ENCODE measurements around the gene LSM3. TPM values are rescaled to one million over a fixed set of nuclear protein-coding genes. Genes with fewer than 3 reads are reported as not detected.

LSM3 gene
- total RNA-seq, 1 experiment from 2014 or later = 11.9 TPM

- H3K9me3 ChIP-seq (ENCODE audit: control insufficient read depth, insufficient read depth, low read depth, low read length) = no peaks in the 10 kb centered on the region
- H3K4me3 ChIP-seq (ENCODE audit: low read depth in 2 of 2, low read length in 2 of 2) = no peak overlapping the region
- DNase-seq (ENCODE audit: low read depth, low spot score) (no peak), ATAC-seq (no peak)
- ChIA-PET POLR2A (no interaction called here), CTCF (no interaction called here)
- no peaks in the 10 kb centered on the region for H3K4me1 ChIP-seq (ENCODE audit: control insufficient read depth, insufficient read depth, low read length)
- TF ChIP-seq CTCF (IDR thresholded peaks at IDR 0.05) = no peak
- no peak for TF ChIP-seq SIN3A (IDR thresholded peaks at IDR 0.05; ENCODE audit: borderline replicate concordance, insufficient read depth, low read depth, low read length)
- TF ChIP-seq REST (IDR thresholded peaks at IDR 0.05; ENCODE audit: insufficient read depth in 1 of 2, low read depth in 2 of 2, low read length in 1 of 2) = no peak
- TF ChIP-seq TCF7L2 (IDR thresholded peaks at IDR 0.05; ENCODE audit: low read depth, low read length) = no peak
- TF ChIP-seq POLR2AphosphoS5 (IDR thresholded peaks at IDR 0.05; ENCODE audit: low read depth, low read length) = no peak
- intact Hi-C loops (cut with micrococcal nuclease; ENCODE audit: unreplicated experiment) (no loop called here), in situ Hi-C loops (cut with HindIII; ENCODE audit: low pct_unique_long_range_greater_than_20kb, low sequenced_read_pairs) (no loop called here)
- H3K27me3 ChIP-seq (ENCODE audit: control insufficient read depth, insufficient read depth, low read length) = no peaks in the 10 kb centered on the region
- BruUV-seq (replicated peaks) = no TSS peak
- no peaks in the 10 kb centered on the region; the same call in 1 of the 2 replicates for H3K36me3 ChIP-seq (ENCODE audit: control insufficient read depth, insufficient read depth, low read length)
- H3K27ac ChIP-seq (ENCODE audit: low read length) = no peak overlapping the region
These were observed 27.0 kb upstream of the LSM3 start for GRCh38 chr3:14151471-14152083.

GRCh38 chr3:14152233-14152962 is 26.2 kb upstream of the LSM3 start:
- CTCF ChIA-PET = no interaction called here
- DNase-seq (ENCODE audit: low read depth, low spot score) = no peak

More at GRCh38 chr3:14152233-14152962, 26.2 kb upstream of the LSM3 start:
- BruUV-seq (replicated peaks) = no TSS peak
- in situ Hi-C loops (cut with HindIII; ENCODE audit: low pct_unique_long_range_greater_than_20kb, low sequenced_read_pairs) (no loop called here), intact Hi-C loops (cut with micrococcal nuclease; ENCODE audit: unreplicated experiment) (no loop called here)
- Histone ChIP-seq H3K27ac (ENCODE audit: low read length) (no peak overlapping the region), H3K9me3 (ENCODE audit: control insufficient read depth, insufficient read depth, low read depth, low read length) (no peaks in the 10 kb centered on the region), H3K4me3 (ENCODE audit: low read depth in 2 of 2, low read length in 2 of 2) (no peak overlapping the region), H3K4me1 (ENCODE audit: control insufficient read depth, insufficient read depth, low read length) (no peaks in the 10 kb centered on the region), H3K36me3 (ENCODE audit: control insufficient read depth, insufficient read depth, low read length) (no peaks in the 10 kb centered on the region; the same call in 1 of the 2 replicates), H3K27me3 (ENCODE audit: control insufficient read depth, insufficient read depth, low read length) (no peaks in the 10 kb centered on the region)
- POLR2A ChIA-PET = no interaction called here
- ATAC-seq = no peak
- TF ChIP-seq REST (IDR thresholded peaks at IDR 0.05; ENCODE audit: insufficient read depth in 1 of 2, low read depth in 2 of 2, low read length in 1 of 2) = no peak
